Subcutaneous adipose tissue (tissue), 4 donors: ENCODE results near the gene MRFAP1. TPM values are rescaled to one million over a fixed set of nuclear protein-coding genes. Genes with fewer than 3 reads are reported as not detected.

Experiments used
- total RNA-seq, 4 donors: library from RNA; depleted of rRNA; stranded (reverse); fragments of >200 nt; gene quantifications; one replicate each; pipeline ENCODE4 v1.1.0, GENCODE V29; 2016
- TF ChIP-seq, protein P1 (sequence below): fragments of 450-650 bp; IDR thresholded peaks from one replicate; pipeline ENCODE4 v1.5.1; 2016; ENCODE audit warnings: low read depth, mild to moderate bottlenecking, control low read depth, antibody characterized with exemption, moderate library complexity

Gene MRFAP1
- total RNA-seq, 4 donors from 2014 or later = 142 to 179 (median 163) TPM

DNA sequence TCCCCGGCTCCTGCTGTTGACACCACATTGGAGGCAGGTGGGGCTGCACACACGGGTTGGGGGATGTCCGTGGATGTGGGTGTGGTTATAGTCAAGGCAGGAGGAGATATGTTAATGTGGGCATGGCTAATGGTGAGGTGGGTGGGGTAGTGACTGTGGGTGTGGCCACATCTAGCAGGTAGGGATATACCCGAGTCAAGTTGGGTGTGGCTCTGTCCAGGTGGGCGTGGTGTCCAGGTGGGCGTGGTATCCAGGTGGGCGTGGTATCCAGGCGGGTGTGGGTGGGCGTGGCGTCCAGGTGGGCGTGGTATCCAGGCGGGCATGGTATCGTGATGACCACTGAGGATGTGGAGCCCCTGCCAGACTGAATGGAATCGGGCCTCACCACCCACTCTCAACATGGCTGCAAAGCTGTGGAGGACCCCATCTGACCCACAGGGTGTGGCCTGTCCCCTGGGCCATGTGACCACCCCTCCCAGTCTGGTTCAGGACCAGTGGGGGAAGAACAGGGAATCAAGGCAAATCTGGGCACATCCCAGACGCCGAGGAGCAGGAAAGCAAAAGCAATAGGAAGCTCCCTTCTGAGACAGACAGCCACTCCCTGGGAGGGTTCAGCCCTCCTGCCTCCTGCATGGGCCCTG, 44.5 kb upstream of the MRFAP1 start:
- TF ChIP-seq, protein P1, sequence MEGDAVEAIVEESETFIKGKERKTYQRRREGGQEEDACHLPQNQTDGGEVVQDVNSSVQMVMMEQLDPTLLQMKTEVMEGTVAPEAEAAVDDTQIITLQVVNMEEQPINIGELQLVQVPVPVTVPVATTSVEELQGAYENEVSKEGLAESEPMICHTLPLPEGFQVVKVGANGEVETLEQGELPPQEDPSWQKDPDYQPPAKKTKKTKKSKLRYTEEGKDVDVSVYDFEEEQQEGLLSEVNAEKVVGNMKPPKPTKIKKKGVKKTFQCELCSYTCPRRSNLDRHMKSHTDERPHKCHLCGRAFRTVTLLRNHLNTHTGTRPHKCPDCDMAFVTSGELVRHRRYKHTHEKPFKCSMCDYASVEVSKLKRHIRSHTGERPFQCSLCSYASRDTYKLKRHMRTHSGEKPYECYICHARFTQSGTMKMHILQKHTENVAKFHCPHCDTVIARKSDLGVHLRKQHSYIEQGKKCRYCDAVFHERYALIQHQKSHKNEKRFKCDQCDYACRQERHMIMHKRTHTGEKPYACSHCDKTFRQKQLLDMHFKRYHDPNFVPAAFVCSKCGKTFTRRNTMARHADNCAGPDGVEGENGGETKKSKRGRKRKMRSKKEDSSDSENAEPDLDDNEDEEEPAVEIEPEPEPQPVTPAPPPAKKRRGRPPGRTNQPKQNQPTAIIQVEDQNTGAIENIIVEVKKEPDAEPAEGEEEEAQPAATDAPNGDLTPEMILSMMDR = no peak

DNA sequence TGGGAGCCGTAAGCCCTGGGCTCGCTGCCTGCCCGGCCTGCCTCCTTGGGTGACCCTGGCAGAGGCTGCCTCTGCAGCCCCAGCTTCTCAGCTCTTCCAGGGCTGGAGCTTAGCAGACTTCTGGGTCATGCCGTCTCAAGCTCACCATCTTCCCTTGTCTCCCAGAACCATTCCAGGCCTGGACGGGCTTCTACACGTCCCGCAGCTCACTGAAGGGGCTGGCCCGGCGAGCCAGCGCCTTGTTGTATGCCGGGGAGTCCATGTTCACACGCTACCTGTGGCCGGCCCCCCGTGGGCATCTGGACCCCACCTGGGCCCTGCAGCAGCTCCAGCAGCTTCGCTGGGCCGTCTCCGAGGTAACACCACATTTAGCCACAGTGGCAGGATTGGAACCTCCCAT, 43.5 kb upstream of the MRFAP1 start:
- TF ChIP-seq, protein P1 = no peak

DNA sequence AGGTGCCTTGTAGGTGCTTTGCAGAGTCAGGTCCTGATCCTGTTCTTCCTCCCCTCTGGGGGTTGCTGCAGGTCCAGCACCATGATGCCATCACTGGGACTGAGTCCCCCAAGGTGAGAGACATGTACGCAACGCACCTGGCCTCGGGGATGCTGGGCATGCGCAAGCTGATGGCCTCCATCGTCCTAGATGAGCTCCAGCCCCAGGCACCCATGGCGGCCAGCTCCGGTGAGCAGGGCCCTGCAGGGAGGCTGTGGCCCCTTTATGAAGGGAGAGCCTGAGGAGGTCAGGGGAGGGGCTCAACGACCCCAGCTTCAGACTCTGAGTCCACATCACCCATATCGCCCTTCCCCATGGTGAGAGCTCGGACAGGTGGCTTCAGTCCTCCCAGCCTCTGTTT, 42.4 kb upstream of the MRFAP1 start:
- TF ChIP-seq, protein P1 = no peak

DNA sequence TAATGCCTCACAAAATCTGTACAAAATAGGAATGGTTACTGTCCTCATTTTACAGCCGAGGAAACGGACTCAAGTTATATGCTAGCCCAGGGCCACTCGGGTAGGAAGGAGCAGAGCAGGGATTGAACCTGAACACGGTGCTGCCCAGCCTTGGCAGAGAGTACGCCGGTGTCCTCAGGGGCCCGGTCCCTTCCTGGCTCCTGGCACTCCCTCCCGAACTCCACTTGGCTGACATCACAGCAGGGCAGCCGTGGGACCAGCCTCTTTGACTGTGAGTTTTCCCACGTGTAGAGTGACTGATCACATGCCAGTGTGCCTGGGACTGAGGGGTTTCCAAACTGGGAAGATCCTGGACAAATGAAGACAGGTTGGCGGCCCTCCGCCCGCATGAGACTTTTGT, 41.8 kb upstream of the MRFAP1 start:
- TF ChIP-seq, protein P1 = no peak

DNA sequence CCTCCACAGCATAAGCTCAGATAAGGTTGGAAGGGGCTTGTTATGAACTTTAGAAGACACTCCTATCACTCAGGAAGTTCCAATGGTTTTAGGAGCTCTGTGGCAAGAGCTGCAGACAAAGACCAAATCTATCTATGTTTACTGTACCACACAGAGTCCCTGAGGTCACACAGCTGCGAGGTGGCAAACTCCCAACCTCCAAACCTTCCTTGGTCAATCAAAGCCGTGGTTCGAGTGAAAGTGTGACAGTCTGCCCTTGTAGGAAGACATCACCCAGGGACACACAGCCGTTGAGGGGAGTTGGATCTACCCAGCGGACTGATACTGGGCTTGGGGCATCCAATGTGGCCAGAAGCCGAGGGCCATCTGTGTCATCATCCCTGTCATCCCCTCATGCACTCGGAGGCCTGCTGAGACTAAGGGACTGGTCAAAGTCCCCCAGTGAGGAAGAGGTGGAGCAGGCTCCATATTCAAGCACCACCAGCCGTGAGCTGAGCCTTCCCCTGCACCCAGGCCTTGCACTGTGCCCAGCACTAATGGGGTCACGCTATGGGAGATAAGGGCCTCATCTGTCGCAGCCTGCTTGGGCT, 38.7 kb upstream of the MRFAP1 start:
- TF ChIP-seq, protein P1 = no peak

DNA sequence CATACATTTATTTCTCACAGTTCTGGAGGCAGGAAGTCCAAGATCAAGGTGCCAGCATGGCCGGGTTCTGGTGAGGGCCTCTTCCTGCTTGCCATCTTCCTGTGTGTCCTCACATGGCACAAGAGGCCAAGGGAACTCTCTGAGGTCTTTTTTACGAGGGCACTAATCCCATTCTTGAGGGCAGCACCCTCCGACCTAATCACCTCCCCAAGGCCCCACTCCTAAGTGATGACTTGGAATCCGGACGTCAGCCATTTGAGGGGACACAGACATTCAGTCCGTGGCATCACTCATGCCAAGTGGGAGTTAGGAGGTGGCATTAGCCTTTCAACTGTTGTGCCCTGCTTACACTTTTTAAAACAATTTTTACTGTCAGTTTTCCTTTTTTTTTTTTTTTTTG, 38.2 kb upstream of the MRFAP1 start:
- TF ChIP-seq, protein P1 = no peak

DNA sequence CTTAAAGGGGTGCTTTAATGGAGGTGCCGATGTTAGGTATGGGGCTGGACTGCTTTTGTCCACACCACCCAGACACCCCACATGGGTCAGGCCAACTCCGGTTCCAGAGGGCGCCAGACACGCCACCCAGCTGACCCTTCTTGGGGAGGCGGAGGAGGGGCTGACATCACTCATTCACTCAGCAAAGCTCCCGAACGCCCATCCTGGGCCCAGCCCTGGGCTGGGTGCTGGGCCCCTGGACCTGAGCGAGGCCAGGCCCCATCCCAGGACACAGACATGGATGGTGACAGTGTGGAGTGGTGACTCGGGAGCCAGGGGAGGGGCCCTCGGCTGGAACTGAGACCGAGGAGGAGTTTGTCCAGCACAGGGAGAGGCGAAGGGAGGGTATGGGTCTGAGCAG, 37.4 kb upstream of the MRFAP1 start:
- TF ChIP-seq, protein P1 = no peak
